Mesendoderm (in vitro differentiated cells): ENCODE measurements around the gene YTHDF1.

Experiments
- DNase-seq: peaks from one replicate; pipeline ENCODE4 v3.0.0; 2013
- H2AK5ac ChIP-seq: 2 replicates; pipeline ENCODE4 v1.6.1; 2013; ENCODE audit warnings: low read length, inconsistent platforms
- H2BK120ac ChIP-seq: 2 replicates; pipeline ENCODE4 v1.6.1; 2013; ENCODE audit warnings: low read depth, mild to moderate bottlenecking, low read length, moderate library complexity, mixed read lengths
- H2BK15ac ChIP-seq: replicated peaks from 2 replicates; pipeline ENCODE4 v1.6.1; 2013; ENCODE audit warnings: low read depth, mild to moderate bottlenecking, moderate library complexity
- H2BK5ac ChIP-seq: 2 replicates; pipeline ENCODE4 v1.6.1; 2013; ENCODE audit warnings: low read length, inconsistent platforms
- H3K18ac ChIP-seq: 2 replicates; pipeline ENCODE4 v1.6.1; 2013; ENCODE audit warnings: mild to moderate bottlenecking, low read length, mixed read lengths
- H3K23ac ChIP-seq: one replicate; pipeline ENCODE4 v1.6.1; 2013; ENCODE audit warnings: low read length
- H3K27ac ChIP-seq: 2 replicates; pipeline ENCODE4 v1.5.1; 2013; ENCODE audit warnings: low read depth, mild to moderate bottlenecking, inconsistent platforms, low read length, moderate library complexity
- H3K27me3 ChIP-seq: 2 replicates; pipeline ENCODE4 v1.6.1; 2013; ENCODE audit warnings: low read length, control low read depth, mild to moderate bottlenecking, inconsistent platforms; ENCODE audit not compliant: insufficient read depth, poor library complexity
- H3K36me3 ChIP-seq: 2 replicates; pipeline ENCODE4 v1.6.1; 2013; ENCODE audit warnings: low read length, inconsistent platforms; ENCODE audit not compliant: control insufficient read depth, insufficient read depth
- H3K4ac ChIP-seq: one replicate; pipeline ENCODE4 v1.6.1; 2013; ENCODE audit warnings: low read depth, mild to moderate bottlenecking, low read length, moderate library complexity
- H3K4me1 ChIP-seq: 2 replicates; pipeline ENCODE4 v1.6.1; 2013; ENCODE audit warnings: low read depth, low read length, inconsistent platforms; ENCODE audit not compliant: control insufficient read depth
- H3K4me2 ChIP-seq: 2 replicates; pipeline ENCODE4 v1.6.1; 2013; ENCODE audit warnings: low read length
- H3K4me3 ChIP-seq: 2 replicates; pipeline ENCODE4 v1.5.1; 2013; ENCODE audit warnings: mild to moderate bottlenecking, low read length
- H3K56ac ChIP-seq: one replicate; pipeline ENCODE4 v1.6.1; 2013; ENCODE audit warnings: low read length
- H3K79me1 ChIP-seq: 2 replicates; pipeline ENCODE4 v1.6.1; 2013; ENCODE audit warnings: low read length, inconsistent platforms
- H3K79me2 ChIP-seq: 2 replicates; pipeline ENCODE4 v1.6.1; 2013; ENCODE audit warnings: mild to moderate bottlenecking, low read length; ENCODE audit not compliant: control insufficient read depth, insufficient read depth
- H3K9ac ChIP-seq: 2 replicates; pipeline ENCODE4 v1.6.1; 2013; ENCODE audit warnings: low read length, inconsistent platforms
- H4K5ac ChIP-seq: one replicate; pipeline ENCODE4 v1.6.1; 2013; ENCODE audit warnings: low read length
- H4K8ac ChIP-seq: one replicate; pipeline ENCODE4 v1.6.1; 2013; ENCODE audit warnings: low read depth, mild to moderate bottlenecking, control low read depth, low read length, moderate library complexity
- WGBS: extraction: QIAGEN DNeasy Blood & Tissue Kit; methylation state at CpG from one replicate; pipeline ENCODE4 v1.1.7; 2013; ENCODE audit warnings: low lambda C conversion rate, missing lambda C conversion rate; ENCODE audit not compliant: insufficient coverage; ENCODE audit errors: extremely low coverage; 5-methylcytosine and 5-hydroxymethylcytosine counted together

The YTHDF1 gene

GRCh38 chr20:63189322-63189642 is 26.6 kb downstream of the YTHDF1 start:
- Histone ChIP-seq H3K18ac (no peak overlapping the region), H3K4ac (no peak overlapping the region), H4K5ac (no peak overlapping the region), H3K79me2 (no peaks in the 10 kb centered on the region), H3K4me1 (no peaks in the 10 kb centered on the region), H3K36me3 (peaks cover 2% of the 10 kb centered on the region), H3K56ac (no peak overlapping the region), H2BK15ac (no peak overlapping the region), H3K4me2 (no peak overlapping the region), H3K79me1 (peaks cover 5% of the 10 kb centered on the region), H3K27me3 (no peaks in the 10 kb centered on the region), H2BK5ac (no peak overlapping the region), H3K27ac (no peak overlapping the region), H3K23ac (no peak overlapping the region), H4K8ac (no peak overlapping the region), H2BK120ac (no peak overlapping the region), H3K4me3 (no peak overlapping the region), H3K9ac (no peak overlapping the region), H2AK5ac (no peak overlapping the region)
- no CpG with 5 or more reads among the region's 5 CpGs for WGBS
- DNase-seq, result no peak

DNA sequence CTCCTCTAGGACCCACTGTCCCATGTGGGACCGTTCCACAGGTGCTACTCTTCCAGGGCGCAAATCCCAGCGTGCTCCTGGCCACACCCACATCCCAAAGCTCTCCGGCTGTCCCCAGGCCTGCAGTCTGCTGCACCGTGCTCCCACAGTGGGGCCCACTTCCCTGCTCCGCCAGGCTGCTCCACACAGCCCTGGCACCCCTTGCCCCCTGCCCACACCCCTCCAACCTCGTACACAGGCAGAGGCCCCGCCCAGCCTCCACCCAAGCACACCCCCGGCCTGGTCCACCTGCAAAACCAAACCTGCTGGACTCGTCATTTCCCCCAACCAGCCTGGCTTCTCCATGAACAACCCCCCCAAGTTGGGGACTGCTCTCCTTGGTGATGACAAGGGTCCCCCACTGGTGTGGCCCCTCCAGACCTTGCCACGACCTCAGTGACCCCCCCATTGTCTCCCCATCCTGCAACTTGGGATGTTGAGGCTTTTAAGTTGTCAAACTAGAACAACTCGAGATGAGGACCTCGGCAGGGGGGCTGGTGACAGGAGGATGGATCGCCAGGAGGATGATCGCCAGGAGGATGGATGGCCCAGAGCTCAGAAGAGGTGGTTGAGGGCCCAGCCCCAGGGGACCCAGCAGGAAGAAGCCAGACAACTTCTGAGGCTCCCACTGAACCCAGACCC is 27.1 kb downstream of the YTHDF1 start:
- Histone ChIP-seq H3K79me2 (no peaks in the 10 kb centered on the region), H2BK120ac (no peak overlapping the region), H2BK15ac (no peak overlapping the region), H3K23ac (no peak overlapping the region), H3K56ac (no peak overlapping the region), H3K36me3 (no peaks in the 10 kb centered on the region), H3K4me2 (no peak overlapping the region), H4K8ac (no peak overlapping the region), H3K18ac (no peak overlapping the region), H2BK5ac (no peak overlapping the region), H3K4ac (no peak overlapping the region), H3K9ac (no peak overlapping the region), H3K4me1 (no peaks in the 10 kb centered on the region), H3K27ac (no peak overlapping the region), H2AK5ac (no peak overlapping the region), H3K79me1 (peaks cover 1% of the 10 kb centered on the region), H3K27me3 (no peaks in the 10 kb centered on the region), H3K4me3 (no peak overlapping the region), H4K5ac (no peak overlapping the region)
- no peak for DNase-seq
- no CpG with 5 or more reads among the region's 15 CpGs for WGBS

DNA sequence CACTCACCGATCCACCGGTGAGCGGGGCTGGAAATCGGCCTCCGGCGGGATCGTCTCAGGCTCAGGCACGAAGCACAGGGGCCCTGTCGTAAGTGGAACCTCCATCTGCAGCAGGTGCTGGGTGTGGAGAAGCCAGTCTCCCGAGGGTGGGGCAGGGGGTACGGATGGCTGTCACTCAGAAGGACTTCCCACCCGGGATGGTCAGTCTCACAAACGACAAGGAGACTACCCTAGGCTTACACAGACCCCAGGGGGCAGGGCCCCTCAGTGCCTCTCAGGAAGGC is 27.8 kb downstream of the YTHDF1 start:
- no peaks in the 10 kb centered on the region for H3K27me3 ChIP-seq
- H3K4me1 ChIP-seq, result no peaks in the 10 kb centered on the region
- no peak overlapping the region for H3K27ac ChIP-seq
- no peak overlapping the region for H3K18ac ChIP-seq
- H3K4ac ChIP-seq, result no peak overlapping the region
- H3K9ac ChIP-seq, result no peak overlapping the region
- peaks cover 1% of the 10 kb centered on the region for H3K79me1 ChIP-seq
- H3K4me3 ChIP-seq, result no peak overlapping the region
- no peak overlapping the region for H4K5ac ChIP-seq
- no peak overlapping the region for H2BK5ac ChIP-seq
- H2BK120ac ChIP-seq, result no peak overlapping the region
- H3K56ac ChIP-seq, result no peak overlapping the region
- H3K4me2 ChIP-seq, result no peak overlapping the region
- no CpG with 5 or more reads among the region's 13 CpGs for WGBS
- no peaks in the 10 kb centered on the region for H3K79me2 ChIP-seq
- H2AK5ac ChIP-seq, result no peak overlapping the region
- no peak overlapping the region for H3K23ac ChIP-seq
- no peak for DNase-seq
- H4K8ac ChIP-seq, result no peak overlapping the region
- no peak overlapping the region for H2BK15ac ChIP-seq
- no peaks in the 10 kb centered on the region for H3K36me3 ChIP-seq

GRCh38 chr20:63187338-63188158 is 28.4 kb downstream of the YTHDF1 start:
- no peak overlapping the region for H3K4me2 ChIP-seq
- no peak overlapping the region for H2BK120ac ChIP-seq
- no peak overlapping the region for H3K18ac ChIP-seq
- no peak overlapping the region for H3K27ac ChIP-seq
- H3K4me3 ChIP-seq, result no peak overlapping the region
- H3K79me2 ChIP-seq, result no peaks in the 10 kb centered on the region
- H3K79me1 ChIP-seq, result no peaks in the 10 kb centered on the region
- H2BK5ac ChIP-seq, result no peak overlapping the region
- H3K23ac ChIP-seq, result no peak overlapping the region
- H3K4ac ChIP-seq, result no peak overlapping the region
- no CpG with 5 or more reads among the region's 7 CpGs for WGBS
- H3K56ac ChIP-seq, result no peak overlapping the region
- no peaks in the 10 kb centered on the region for H3K4me1 ChIP-seq
- no peak overlapping the region for H3K9ac ChIP-seq
- H4K5ac ChIP-seq, result no peak overlapping the region
- H3K36me3 ChIP-seq, result no peaks in the 10 kb centered on the region
- no peak overlapping the region for H2AK5ac ChIP-seq
- no peak overlapping the region for H2BK15ac ChIP-seq
- DNase-seq, result no peak
- no peak overlapping the region for H4K8ac ChIP-seq
- no peaks in the 10 kb centered on the region for H3K27me3 ChIP-seq

DNA sequence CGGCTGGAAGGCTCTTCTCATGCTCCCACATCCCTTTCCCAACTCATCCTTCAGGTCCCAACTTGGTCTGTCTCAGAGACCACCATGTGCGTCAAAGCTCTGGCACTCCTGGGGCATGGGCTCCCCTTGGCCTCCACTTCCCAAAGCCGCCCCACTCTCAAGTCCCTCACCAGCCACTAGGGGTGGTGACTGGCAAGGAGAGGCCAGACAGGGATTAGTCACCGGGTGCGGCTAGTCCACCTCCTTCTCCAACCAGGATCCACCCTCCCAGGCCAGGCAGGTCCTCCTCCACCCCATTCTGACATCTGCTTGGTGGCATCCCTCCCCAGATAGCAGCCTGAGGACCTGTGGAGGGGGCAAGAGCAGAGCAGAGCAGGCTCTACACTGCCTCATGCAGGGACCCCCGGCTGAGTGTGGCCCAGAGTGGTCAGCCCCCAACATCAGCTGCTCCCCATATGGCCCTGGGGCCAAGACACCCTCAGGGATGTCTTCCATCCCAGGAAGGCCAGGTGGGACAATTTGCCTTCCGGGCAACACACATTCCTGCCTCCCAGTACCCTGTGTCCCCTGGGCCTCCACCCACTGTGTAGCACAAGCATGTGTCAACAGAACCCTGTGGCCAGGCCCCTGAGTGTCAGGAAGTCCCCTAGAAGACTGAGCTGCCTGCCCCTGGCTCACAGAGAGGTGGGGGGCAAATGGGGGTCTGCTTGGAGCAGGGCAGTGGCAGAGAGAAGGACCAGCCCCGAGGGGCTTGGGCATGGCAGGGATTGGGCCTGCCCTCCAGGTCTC is 29.2 kb downstream of the YTHDF1 start:
- Histone ChIP-seq H3K4me2 (no peak overlapping the region), H3K9ac (no peak overlapping the region), H3K79me2 (no peaks in the 10 kb centered on the region), H2BK15ac (no peak overlapping the region), H2BK5ac (no peak overlapping the region), H3K36me3 (no peaks in the 10 kb centered on the region), H2BK120ac (no peak overlapping the region), H4K5ac (no peak overlapping the region), H3K56ac (no peak overlapping the region), H3K4me1 (no peaks in the 10 kb centered on the region), H3K27ac (no peak overlapping the region), H3K4me3 (no peak overlapping the region), H3K18ac (no peak overlapping the region), H3K23ac (no peak overlapping the region), H2AK5ac (no peak overlapping the region), H3K27me3 (no peaks in the 10 kb centered on the region), H3K79me1 (no peaks in the 10 kb centered on the region), H4K8ac (no peak overlapping the region), H3K4ac (no peak overlapping the region)
- no CpG with 5 or more reads among the region's 8 CpGs for WGBS
- DNase-seq, result peak; percentile 36
